ENCODE results near the gene EPM2AIP1. TPM values are rescaled to one million over a fixed set of nuclear protein-coding genes. Genes with fewer than 3 reads are reported as not detected.

The EPM2AIP1 gene
- total RNA-seq, 4 donors from 2014 or later = 9.9 to 18.4 (median 14.8) TPM

DNA sequence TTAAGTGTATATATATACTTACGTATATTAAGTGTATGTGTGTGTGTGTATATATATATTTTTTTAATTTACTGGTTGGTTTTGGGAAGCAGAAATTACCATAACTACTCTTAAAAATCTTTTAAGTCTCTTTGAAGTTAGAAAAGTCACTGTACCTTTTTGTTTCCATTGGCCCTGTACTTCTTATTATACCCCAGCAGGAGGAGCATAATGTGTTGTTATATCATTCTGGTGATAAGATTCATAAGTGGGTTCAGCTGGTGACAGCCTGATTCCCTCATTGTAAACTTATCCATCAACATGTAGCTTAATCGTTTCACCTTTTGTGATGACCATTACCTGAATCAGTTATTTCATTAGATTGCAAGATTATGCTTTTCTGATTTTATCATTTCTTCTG lies 31.2 kb upstream of the EPM2AIP1 start:
- no peaks in the 10 kb centered on the region for H3K27me3 ChIP-seq
- no peak overlapping the region for H3K4me3 ChIP-seq
- DNase-seq (ENCODE audit: low spot score in 2 of 2) = no peak
- WGBS, 2 donors = 93 to 94% methylated on average over 2 of the region's 2 CpGs
- no peak overlapping the region for H3K27ac ChIP-seq
- H3K36me3 ChIP-seq = peaks cover 0 to 99% (median 15%) of the 10 kb centered on the region in 3 donors
- H3K9me3 ChIP-seq = no peaks in the 10 kb centered on the region
- peak in 2 of 5 experiments; percentile 18 to 31 for TF ChIP-seq CTCF (IDR thresholded peaks at IDR 0.05)
- no peak for TF ChIP-seq POLR2A (IDR thresholded peaks at IDR 0.05)
- no peak for TF ChIP-seq EP300 (IDR thresholded peaks at IDR 0.05)
- no peaks in the 10 kb centered on the region for H3K4me1 ChIP-seq

DNA sequence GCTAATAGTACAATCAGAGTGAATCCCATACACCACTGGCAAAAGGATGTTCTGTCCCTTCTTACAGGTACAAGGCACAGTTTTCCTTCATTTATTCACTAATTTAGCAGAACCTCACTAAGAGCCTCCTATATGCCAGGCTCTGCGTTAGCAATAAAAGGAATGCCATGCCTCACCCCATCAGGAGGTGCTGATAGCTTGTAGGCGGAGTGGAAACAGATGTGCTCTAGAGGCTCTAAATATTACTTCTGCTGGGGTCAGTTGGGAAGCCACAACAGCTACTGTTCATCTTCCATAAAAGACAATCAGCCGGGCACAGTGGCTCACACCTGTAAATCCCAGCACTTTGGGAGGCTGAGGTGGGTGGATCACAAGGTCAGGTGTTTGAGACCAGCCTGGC lies 24.8 kb upstream of the EPM2AIP1 start:
- Histone ChIP-seq H3K4me1 (no peaks in the 10 kb centered on the region), H3K9me3 (no peaks in the 10 kb centered on the region), H3K4me3 (no peak overlapping the region), H3K27me3 (no peaks in the 10 kb centered on the region), H3K36me3 (peaks cover 2 to 98% (median 20%) of the 10 kb centered on the region in 3 donors), H3K27ac (no peak overlapping the region)
- no peak for DNase-seq (ENCODE audit: low spot score in 2 of 2)
- no peak for TF ChIP-seq EP300 (IDR thresholded peaks at IDR 0.05)
- WGBS, 2 donors = 95 to 97% methylated on average over 3 of the region's 3 CpGs

DNA sequence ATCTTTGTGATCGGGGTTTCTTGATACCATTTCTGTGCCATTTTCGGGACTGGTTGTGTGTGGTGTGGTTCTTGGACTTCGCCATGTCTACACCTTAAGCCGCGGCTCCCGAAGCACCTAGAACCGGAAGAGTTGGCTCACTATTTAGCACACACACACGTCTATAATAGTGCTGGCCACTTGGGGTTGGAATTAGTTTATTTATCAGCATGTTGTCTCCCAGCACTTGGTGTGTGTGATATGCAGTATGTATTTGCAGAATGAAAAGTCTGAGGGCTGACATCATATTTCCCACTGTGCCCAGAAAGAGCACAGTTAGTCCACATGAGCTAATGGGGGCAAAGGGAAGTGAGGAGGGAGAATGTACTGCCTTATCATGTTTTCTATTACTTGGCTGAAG lies 24.0 kb upstream of the EPM2AIP1 start:
- Histone ChIP-seq H3K27me3 (no peaks in the 10 kb centered on the region), H3K4me3 (no peak overlapping the region), H3K4me1 (no peaks in the 10 kb centered on the region), H3K27ac (no peak overlapping the region), H3K9me3 (no peaks in the 10 kb centered on the region), H3K36me3 (peaks cover 2 to 98% (median 20%) of the 10 kb centered on the region in 3 donors)
- no peak for TF ChIP-seq CTCF (IDR thresholded peaks at IDR 0.05)
- TF ChIP-seq EP300 (IDR thresholded peaks at IDR 0.05) = no peak
- 94 to 96% methylated on average over 8 of the region's 8 CpGs for WGBS, 2 donors
- no peak for DNase-seq (ENCODE audit: low spot score in 2 of 2)

GRCh38 chr3:37015642-37016041 lies 22.7 kb upstream of the EPM2AIP1 start:
- Histone ChIP-seq H3K4me3 (no peak overlapping the region), H3K36me3 (peaks cover 2 to 98% (median 11%) of the 10 kb centered on the region in 3 donors), H3K27ac (no peak overlapping the region), H3K4me1 (no peaks in the 10 kb centered on the region), H3K27me3 (no peaks in the 10 kb centered on the region), H3K9me3 (no peaks in the 10 kb centered on the region)
- no peak for TF ChIP-seq EP300 (IDR thresholded peaks at IDR 0.05)
- TF ChIP-seq POLR2A (IDR thresholded peaks at IDR 0.05) = no peak
- no peak for TF ChIP-seq CTCF (IDR thresholded peaks at IDR 0.05)
- WGBS, 2 donors = 73 to 83% methylated on average over 5 of the region's 5 CpGs
- no peak for DNase-seq (ENCODE audit: low spot score in 2 of 2)

DNA sequence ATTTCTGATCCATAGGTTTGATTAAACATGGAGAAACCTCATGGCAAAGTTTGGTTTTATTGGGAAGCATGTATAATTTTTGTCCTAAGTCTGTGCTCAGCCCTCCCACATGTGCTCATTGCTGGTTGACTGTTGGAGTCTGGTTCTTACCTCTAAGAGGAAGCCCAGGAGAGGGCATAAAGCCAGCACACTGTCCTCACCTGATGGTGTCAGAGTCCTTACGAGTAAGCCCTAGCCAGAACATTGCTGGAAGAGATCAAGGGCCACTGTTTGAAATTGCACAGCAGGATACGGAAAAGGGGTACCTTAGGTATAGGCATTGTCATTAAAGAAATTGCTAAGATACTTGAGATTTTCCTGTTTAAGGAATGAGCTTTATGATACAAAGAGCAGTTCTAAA lies 21.7 kb upstream of the EPM2AIP1 start:
- WGBS, 2 donors = 83 to 86% methylated on average over 2 of the region's 2 CpGs
- TF ChIP-seq CTCF (IDR thresholded peaks at IDR 0.05) (no peak), EP300 (IDR thresholded peaks at IDR 0.05) (no peak), POLR2A (IDR thresholded peaks at IDR 0.05) (no peak)
- Histone ChIP-seq H3K27me3 (no peaks in the 10 kb centered on the region), H3K4me1 (no peaks in the 10 kb centered on the region), H3K9me3 (no peaks in the 10 kb centered on the region), H3K27ac (no peak overlapping the region), H3K36me3 (peaks cover 2 to 92% (median 5%) of the 10 kb centered on the region in 3 donors), H3K4me3 (no peak overlapping the region)
- DNase-seq (ENCODE audit: low spot score in 2 of 2) = no peak
